MM.1S (cell line): ENCODE measurements around the gene GSG1.

ENCODE experiments used
- DNase-seq: peaks from one replicate; pipeline ENCODE4 v3.0.0-alpha.2; 2015
- H2AFZ ChIP-seq: fragments of 300-600 bp; sonication (generic); 2 replicates; pipeline ENCODE4 v1.6.0; 2016; ENCODE audit warnings: antibody characterized with exemption, low read length
- H3F3A ChIP-seq: fragments of 300-600 bp; sonication (generic); 2 replicates; pipeline ENCODE4 v1.6.1; 2016; ENCODE audit warnings: mild to moderate bottlenecking, antibody characterized with exemption, low read length, moderate library complexity, mixed read lengths; ENCODE audit not compliant: insufficient read depth
- H3K27ac ChIP-seq: fragments of 300-600 bp; sonication (generic); 2 replicates; pipeline ENCODE4 v1.5.1; 2016; ENCODE audit warnings: mild to moderate bottlenecking, low read length
- H3K27me3 ChIP-seq: fragments of 300-600 bp; sonication (generic); replicated peaks from 2 replicates; pipeline ENCODE4 v1.6.0; 2016; ENCODE audit warnings: low read length; ENCODE audit not compliant: insufficient read depth
- H3K36me3 ChIP-seq: fragments of 300-600 bp; sonication (generic); replicated peaks from 2 replicates; pipeline ENCODE4 v1.6.1; 2016; ENCODE audit warnings: mild to moderate bottlenecking, low read length, mixed read lengths; ENCODE audit not compliant: insufficient read depth
- H3K4me1 ChIP-seq: fragments of 300-600 bp; sonication (generic); 2 replicates; pipeline ENCODE4 v1.6.1; 2016; ENCODE audit warnings: low read length, mixed read lengths
- H3K4me2 ChIP-seq: fragments of 300-600 bp; sonication (generic); 2 replicates; pipeline ENCODE4 v1.6.0; 2016; ENCODE audit warnings: low read depth, low read length
- H3K4me3 ChIP-seq: fragments of 300-600 bp; sonication (generic); 2 replicates; pipeline ENCODE4 v1.5.1; 2016; ENCODE audit warnings: low read length, mixed read lengths
- H3K79me2 ChIP-seq: fragments of 300-600 bp; sonication (generic); 2 replicates; pipeline ENCODE4 v1.6.1; 2016; ENCODE audit warnings: mixed run types, low read length, mixed read lengths
- H3K9ac ChIP-seq: fragments of 300-600 bp; sonication (generic); 2 replicates; pipeline ENCODE4 v1.6.1; 2016; ENCODE audit warnings: low read length, mixed read lengths
- H3K9me2 ChIP-seq: fragments of 300-600 bp; sonication (generic); replicated peaks from 2 replicates; pipeline ENCODE4 v1.6.1; 2016; ENCODE audit warnings: mild to moderate bottlenecking, low read length, mixed read lengths; ENCODE audit not compliant: insufficient read depth
- H3K9me3 ChIP-seq: fragments of 300-600 bp; sonication (generic); replicated peaks from 2 replicates; pipeline ENCODE4 v1.6.1; 2016; ENCODE audit warnings: mild to moderate bottlenecking, low read length, mixed read lengths; ENCODE audit not compliant: insufficient read depth
- H4K20me1 ChIP-seq: fragments of 300-600 bp; sonication (generic); 2 replicates; pipeline ENCODE4 v1.6.1; 2016; ENCODE audit warnings: mild to moderate bottlenecking, low read length, moderate library complexity, mixed read lengths; ENCODE audit not compliant: insufficient read depth
- EZH2 ChIP-seq: fragments of 300-600 bp; sonication (generic); optimal IDR thresholded peaks from 2 replicates; pipeline ENCODE3; 2017; ENCODE audit warnings: low read depth, mild to moderate bottlenecking, antibody characterized with exemption, low read length, mixed read lengths
- EZH2phosphoT487 ChIP-seq: fragments of 300-600 bp; sonication (generic); IDR thresholded peaks from 2 replicates; pipeline ENCODE4 v1.6.1; 2018; ENCODE audit warnings: antibody characterized with exemption, low read length
- TF ChIP-seq, protein P1 (sequence below): fragments of 300-600 bp; sonication (generic); IDR thresholded peaks from 2 replicates; pipeline ENCODE4 v1.5.1; 2016; ENCODE audit warnings: antibody characterized with exemption, low read length, mixed read lengths

GSG1 gene

GRCh38 chr12:13147688-13148484 lies 44.4 kb upstream of the GSG1 start:
- Histone ChIP-seq H4K20me1 (no peaks in the 10 kb centered on the region), H3K27ac (no peak overlapping the region), H3K9me3 (no peaks in the 10 kb centered on the region), H3K4me1 (0 out of 2 replicates have a peak, but pooled peaks cover 6% of the 10 kb centered on the region), H3F3A (no peaks in the 10 kb centered on the region), H3K4me2 (no peak overlapping the region), H3K4me3 (no peak overlapping the region), H3K36me3 (no peaks in the 10 kb centered on the region), H3K9ac (no peak overlapping the region), H3K9me2 (no peaks in the 10 kb centered on the region), H3K79me2 (no peaks in the 10 kb centered on the region), H2AFZ (no peak overlapping the region), H3K27me3 (no peaks in the 10 kb centered on the region)
- TF ChIP-seq, protein P1, sequence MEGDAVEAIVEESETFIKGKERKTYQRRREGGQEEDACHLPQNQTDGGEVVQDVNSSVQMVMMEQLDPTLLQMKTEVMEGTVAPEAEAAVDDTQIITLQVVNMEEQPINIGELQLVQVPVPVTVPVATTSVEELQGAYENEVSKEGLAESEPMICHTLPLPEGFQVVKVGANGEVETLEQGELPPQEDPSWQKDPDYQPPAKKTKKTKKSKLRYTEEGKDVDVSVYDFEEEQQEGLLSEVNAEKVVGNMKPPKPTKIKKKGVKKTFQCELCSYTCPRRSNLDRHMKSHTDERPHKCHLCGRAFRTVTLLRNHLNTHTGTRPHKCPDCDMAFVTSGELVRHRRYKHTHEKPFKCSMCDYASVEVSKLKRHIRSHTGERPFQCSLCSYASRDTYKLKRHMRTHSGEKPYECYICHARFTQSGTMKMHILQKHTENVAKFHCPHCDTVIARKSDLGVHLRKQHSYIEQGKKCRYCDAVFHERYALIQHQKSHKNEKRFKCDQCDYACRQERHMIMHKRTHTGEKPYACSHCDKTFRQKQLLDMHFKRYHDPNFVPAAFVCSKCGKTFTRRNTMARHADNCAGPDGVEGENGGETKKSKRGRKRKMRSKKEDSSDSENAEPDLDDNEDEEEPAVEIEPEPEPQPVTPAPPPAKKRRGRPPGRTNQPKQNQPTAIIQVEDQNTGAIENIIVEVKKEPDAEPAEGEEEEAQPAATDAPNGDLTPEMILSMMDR = no peak
- TF ChIP-seq EZH2 = no peak
- TF ChIP-seq EZH2phosphoT487 = no peak
- no peak for DNase-seq

DNA sequence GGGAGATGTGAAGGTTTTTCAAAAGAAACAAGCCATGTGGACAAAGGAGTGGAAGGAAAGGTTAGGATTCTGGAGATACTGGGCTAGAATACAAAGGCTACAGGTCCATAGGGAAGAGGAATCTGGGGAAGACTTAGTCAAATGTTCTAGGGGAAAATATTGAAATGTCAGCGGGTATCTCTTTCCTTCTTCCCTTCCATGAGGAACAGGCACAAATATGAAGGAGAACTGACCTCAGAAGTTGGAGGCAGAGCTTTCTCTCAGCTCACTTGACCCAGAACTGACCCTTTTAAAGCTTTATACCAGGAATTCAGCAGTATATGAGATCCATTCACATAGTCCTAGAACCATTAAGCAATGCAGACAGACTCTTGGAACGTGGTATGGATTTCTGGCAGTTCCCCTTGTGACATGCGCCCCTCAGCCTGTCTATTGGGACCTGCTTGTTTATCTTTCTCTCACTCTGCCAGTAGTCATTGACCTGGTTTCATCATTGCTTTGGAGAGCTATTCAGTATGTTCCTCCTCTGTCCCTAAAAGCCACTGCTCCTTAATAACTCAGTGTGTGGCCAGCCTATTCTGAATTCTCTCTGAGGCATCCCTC lies 43.0 kb upstream of the GSG1 start:
- Histone ChIP-seq H4K20me1 (no peaks in the 10 kb centered on the region), H3K9me3 (no peaks in the 10 kb centered on the region), H2AFZ (no peak overlapping the region), H3K9ac (no peak overlapping the region), H3F3A (no peaks in the 10 kb centered on the region), H3K4me2 (no peak overlapping the region), H3K36me3 (no peaks in the 10 kb centered on the region), H3K9me2 (no peaks in the 10 kb centered on the region), H3K27me3 (no peaks in the 10 kb centered on the region), H3K4me3 (no peak overlapping the region), H3K4me1 (0 out of 2 replicates have a peak, but pooled peaks cover 6% of the 10 kb centered on the region), H3K79me2 (no peaks in the 10 kb centered on the region), H3K27ac (no peak overlapping the region)
- DNase-seq = no peak
- TF ChIP-seq, protein P1 = no peak
- TF ChIP-seq EZH2phosphoT487 (no peak), EZH2 (no peak)

- Histone ChIP-seq H3K9ac (no peak overlapping the region), H3K4me1 (0 out of 2 replicates have a peak, but pooled peaks cover 6% of the 10 kb centered on the region), H2AFZ (no peak overlapping the region), H3K79me2 (no peaks in the 10 kb centered on the region), H3F3A (no peaks in the 10 kb centered on the region), H3K9me3 (no peaks in the 10 kb centered on the region), H3K27ac (no peak overlapping the region), H4K20me1 (no peaks in the 10 kb centered on the region), H3K27me3 (no peaks in the 10 kb centered on the region), H3K4me3 (no peak overlapping the region), H3K36me3 (no peaks in the 10 kb centered on the region), H3K4me2 (no peak overlapping the region), H3K9me2 (no peaks in the 10 kb centered on the region)
- DNase-seq = no peak
- no peak for TF ChIP-seq EZH2
- TF ChIP-seq, protein P1 = no peak
- TF ChIP-seq EZH2phosphoT487 = no peak
These were observed 40.9 kb upstream of the GSG1 start for GRCh38 chr12:13144266-13144828.
